Brain microvascular endothelial cell (primary cell): Measurements from ENCODE around the gene UBE2U.

Experiments
- DNase-seq: peaks from one replicate; pipeline ENCODE4 v3.0.0-alpha.2; 2020
- H3K27ac ChIP-seq: fragments of 250-450 bp; sonication (Bioruptor Pico); 2 replicates; pipeline ENCODE4 v1.5.1; 2020; ENCODE audit warnings: mild to moderate bottlenecking, moderate library complexity
- H3K27me3 ChIP-seq: fragments of 250-450 bp; sonication (Bioruptor Pico); replicated peaks from 2 replicates; pipeline ENCODE4 v1.5.1; 2020; ENCODE audit warnings: mild to moderate bottlenecking
- H3K36me3 ChIP-seq: fragments of 250-450 bp; sonication (Bioruptor Pico); replicated peaks from 2 replicates; pipeline ENCODE4 v1.5.1; 2020; ENCODE audit warnings: mild to moderate bottlenecking
- H3K4me3 ChIP-seq: 2 replicates; pipeline ENCODE4 v1.5.1; 2011; ENCODE audit warnings: low read depth, mild to moderate bottlenecking, control low read depth, low read length, moderate library complexity
- CTCF ChIP-seq: IDR thresholded peaks from 2 replicates; pipeline ENCODE4 v1.5.1; 2011; ENCODE audit warnings: low read depth, mild to moderate bottlenecking, moderate library complexity, low read length, control low read depth, inconsistent platforms; ENCODE audit errors: missing control alignments
- in situ Hi-C: cut with HindIII; loops from 2 replicates; pipeline ENCODE4 v1.10.0; 2017; ENCODE audit warnings: low sequenced_read_pairs, low pct_ligation_motif_present

The UBE2U gene

GRCh38 chr1:64184003-64184440 lies 19.4 kb upstream of the UBE2U start:
- H3K36me3 ChIP-seq, result no peaks in the 10 kb centered on the region
- in situ Hi-C loops, result no loop called here
- no peak for TF ChIP-seq CTCF
- H3K27ac ChIP-seq, result no peak overlapping the region
- DNase-seq, result no peak
- H3K4me3 ChIP-seq, result no peak overlapping the region
- no peaks in the 10 kb centered on the region for H3K27me3 ChIP-seq

- no peak for TF ChIP-seq CTCF
- H3K27me3 ChIP-seq, result no peaks in the 10 kb centered on the region
- DNase-seq, result no peak
- in situ Hi-C loops, result no loop called here
- no peak overlapping the region for H3K4me3 ChIP-seq
- no peaks in the 10 kb centered on the region for H3K36me3 ChIP-seq
- H3K27ac ChIP-seq, result no peak overlapping the region
These were observed 17.1 kb upstream of the UBE2U start for GRCh38 chr1:64186138-64186897.

GRCh38 chr1:64186898-64187280 lies 16.5 kb upstream of the UBE2U start:
- no peak overlapping the region for H3K4me3 ChIP-seq
- no peak for TF ChIP-seq CTCF
- no peaks in the 10 kb centered on the region for H3K27me3 ChIP-seq
- no peaks in the 10 kb centered on the region for H3K36me3 ChIP-seq
- in situ Hi-C loops, result no loop called here
- no peak for DNase-seq
- no peak overlapping the region for H3K27ac ChIP-seq

GRCh38 chr1:64187646-64188045 lies 15.8 kb upstream of the UBE2U start:
- no peaks in the 10 kb centered on the region for H3K27me3 ChIP-seq
- no peaks in the 10 kb centered on the region for H3K36me3 ChIP-seq
- no peak overlapping the region for H3K4me3 ChIP-seq
- H3K27ac ChIP-seq, result no peak overlapping the region
- no peak for DNase-seq
- no peak for TF ChIP-seq CTCF
- in situ Hi-C loops, result no loop called here

- Histone ChIP-seq H3K36me3 (no peaks in the 10 kb centered on the region), H3K27me3 (no peaks in the 10 kb centered on the region), H3K27ac (no peak overlapping the region), H3K4me3 (no peak overlapping the region)
- no peak for DNase-seq
- TF ChIP-seq CTCF, result no peak
- in situ Hi-C loops, result no loop called here
These were observed 11.1 kb upstream of the UBE2U start for GRCh38 chr1:64192290-64192689.
